ENCODE data around the gene TPSD1. TPM values are rescaled to one million over a fixed set of nuclear protein-coding genes. Genes with fewer than 3 reads are reported as not detected.
"Not testable (repeated sequence)": the region's sequence is repeated elsewhere in the genome, so short reads cannot be mapped to it uniquely, and the experiment has no call there.

The TPSD1 gene
- polyA plus RNA-seq (ENCODE audit: insufficient read length in 12 of 12), result under 1 TPM in 8 of 12 donors, not detected in 4; 0.23 to 0.70 (median 0.51) TPM
- long read RNA-seq, donor 1, result 0 reads
- long read RNA-seq, donor 2, result 0 reads
- long read RNA-seq, donor 3, result 0 reads
- long read RNA-seq, donor 4, result 0 reads
- long read RNA-seq, donor 5, result 0 reads
- long read RNA-seq, donor 6, result 0 reads
- long read RNA-seq, donor 7, result 0 reads
- long read RNA-seq, donor 8, result 0 reads
- long read RNA-seq, donor 9, result 0 reads
- long read RNA-seq, donor 10, result 0 reads
- long read RNA-seq, donor 11, result 0 reads

DNA sequence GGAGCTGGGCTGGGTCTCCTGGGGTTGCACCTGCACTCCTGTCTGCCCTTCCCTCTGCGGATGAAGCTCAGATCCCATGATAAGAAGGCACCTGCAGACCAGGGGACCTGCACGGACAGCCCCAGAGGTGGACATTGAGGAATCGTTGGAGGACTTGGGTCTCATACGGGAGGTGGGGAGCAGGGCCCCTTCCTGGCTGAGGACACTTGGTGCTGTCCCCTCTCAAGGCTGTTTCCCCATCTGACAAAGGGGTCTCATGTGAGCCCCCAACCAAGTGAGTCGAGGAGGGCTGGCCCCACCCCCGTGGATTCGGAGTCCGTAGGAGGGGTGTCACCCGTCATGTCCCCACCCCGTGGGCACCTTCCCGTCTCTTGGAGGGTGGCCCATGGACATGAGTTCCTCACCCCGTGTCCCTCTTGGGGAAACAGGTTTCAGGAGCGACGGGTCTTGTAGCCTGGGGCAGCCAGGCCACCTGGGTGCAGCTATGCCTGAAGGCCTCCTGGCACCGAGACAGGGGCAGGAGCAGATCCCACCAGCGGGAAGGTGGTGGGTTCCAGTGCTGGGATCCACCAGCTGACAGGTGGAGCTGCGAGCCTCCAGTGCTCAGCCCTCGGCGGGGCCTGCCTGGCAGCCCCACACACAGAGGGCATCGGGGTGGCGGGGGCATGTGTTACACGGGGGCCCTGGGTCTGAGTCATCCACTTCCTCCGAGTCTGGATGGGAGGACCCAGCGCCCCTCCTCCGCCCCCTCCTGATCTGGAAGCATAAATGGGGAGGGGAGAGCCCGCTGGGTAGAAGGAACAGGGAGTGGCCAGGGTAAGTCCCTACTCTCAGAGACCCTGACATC, at the start of gene TPSD1:
TSS of gene TPSD1 (plus strand) at position 794 of the 847 bp plus-strand sequence. CDS start 212 bp downstream, outside the sequence.
- DNase-seq, result not testable (repeated sequence)

GRCh38 chr16:1206326-1206725, 49.5 kb upstream of the TPSD1 start:
- no peak for DNase-seq

DNA sequence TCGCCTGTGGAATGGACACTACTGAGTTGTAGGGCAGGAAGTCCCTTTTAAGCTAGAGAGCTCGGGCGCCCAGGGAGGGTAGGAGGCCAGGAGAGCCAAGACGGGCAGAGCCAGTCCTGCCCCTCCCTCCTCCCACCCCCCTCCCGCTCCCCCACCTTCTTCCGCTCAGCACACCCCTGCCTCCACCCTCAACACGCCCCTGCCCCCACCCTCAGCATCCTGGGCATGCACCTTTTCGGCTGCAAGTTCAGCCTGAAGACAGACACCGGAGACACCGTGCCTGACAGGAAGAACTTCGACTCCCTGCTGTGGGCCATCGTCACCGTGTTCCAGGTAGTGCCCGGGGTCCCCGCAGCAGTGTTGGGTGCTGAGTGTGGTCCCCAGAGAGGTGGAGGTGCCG, 49.1 kb upstream of the TPSD1 start:
- no peak for DNase-seq

- no peak for DNase-seq
These were observed 47.5 kb upstream of the TPSD1 start for GRCh38 chr16:1208239-1208830.

- DNase-seq, result no peak
These were observed 46.8 kb upstream of the TPSD1 start for GRCh38 chr16:1209081-1209480.

- DNase-seq, result no peak
These were observed 45.4 kb upstream of the TPSD1 start for GRCh38 chr16:1210461-1210860.

GRCh38 chr16:1211451-1212268, 44.2 kb upstream of the TPSD1 start:
- DNase-seq, result no peak

GRCh38 chr16:1212616-1213194, 43.2 kb upstream of the TPSD1 start:
- DNase-seq, result no peak

- DNase-seq, result no peak
These were observed 42.6 kb upstream of the TPSD1 start for GRCh38 chr16:1213231-1213630.

DNA sequence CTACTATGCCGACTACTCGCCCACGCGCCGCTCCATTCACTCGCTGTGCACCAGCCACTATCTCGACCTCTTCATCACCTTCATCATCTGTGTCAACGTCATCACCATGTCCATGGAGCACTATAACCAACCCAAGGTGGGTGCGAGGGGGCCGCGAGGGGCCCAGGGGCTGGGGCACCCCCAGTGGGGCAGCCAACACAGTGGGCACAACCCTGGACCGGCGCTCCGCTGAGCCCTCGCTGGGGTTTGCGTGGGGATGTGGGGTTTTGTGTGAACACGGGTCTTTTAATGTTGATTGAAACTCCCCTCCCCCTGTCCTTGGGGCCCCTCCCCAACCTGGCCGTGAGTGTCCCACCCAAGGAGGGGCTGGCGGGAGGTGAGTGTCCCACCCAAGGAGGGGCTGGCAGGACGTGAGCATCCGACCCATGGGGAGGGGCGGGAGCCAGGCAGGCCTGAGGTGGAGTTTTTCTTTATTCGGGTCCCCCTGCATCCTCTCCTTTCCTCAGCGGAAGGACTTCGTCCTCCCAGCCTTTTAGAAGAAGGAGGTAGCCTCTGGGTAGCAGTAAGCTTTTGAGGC, 42.0 kb upstream of the TPSD1 start:
- DNase-seq, result no peak

DNA sequence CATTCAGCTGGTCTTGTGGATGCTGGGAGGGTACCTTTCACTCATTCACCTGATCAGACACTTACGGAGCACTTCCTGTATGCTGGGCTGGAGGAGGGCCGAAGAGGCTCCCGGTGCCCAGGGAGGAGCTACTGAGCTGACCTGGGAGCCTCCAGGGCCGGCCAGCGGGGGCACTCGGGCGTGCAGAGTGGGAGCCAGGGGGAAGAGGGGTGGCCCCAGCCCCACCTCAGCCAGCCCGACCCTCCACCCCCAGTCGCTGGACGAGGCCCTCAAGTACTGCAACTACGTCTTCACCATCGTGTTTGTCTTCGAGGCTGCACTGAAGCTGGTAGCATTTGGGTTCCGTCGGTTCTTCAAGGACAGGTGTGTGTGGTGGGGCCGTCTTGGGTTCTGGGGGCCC, 41.1 kb upstream of the TPSD1 start:
- no peak for DNase-seq

DNA sequence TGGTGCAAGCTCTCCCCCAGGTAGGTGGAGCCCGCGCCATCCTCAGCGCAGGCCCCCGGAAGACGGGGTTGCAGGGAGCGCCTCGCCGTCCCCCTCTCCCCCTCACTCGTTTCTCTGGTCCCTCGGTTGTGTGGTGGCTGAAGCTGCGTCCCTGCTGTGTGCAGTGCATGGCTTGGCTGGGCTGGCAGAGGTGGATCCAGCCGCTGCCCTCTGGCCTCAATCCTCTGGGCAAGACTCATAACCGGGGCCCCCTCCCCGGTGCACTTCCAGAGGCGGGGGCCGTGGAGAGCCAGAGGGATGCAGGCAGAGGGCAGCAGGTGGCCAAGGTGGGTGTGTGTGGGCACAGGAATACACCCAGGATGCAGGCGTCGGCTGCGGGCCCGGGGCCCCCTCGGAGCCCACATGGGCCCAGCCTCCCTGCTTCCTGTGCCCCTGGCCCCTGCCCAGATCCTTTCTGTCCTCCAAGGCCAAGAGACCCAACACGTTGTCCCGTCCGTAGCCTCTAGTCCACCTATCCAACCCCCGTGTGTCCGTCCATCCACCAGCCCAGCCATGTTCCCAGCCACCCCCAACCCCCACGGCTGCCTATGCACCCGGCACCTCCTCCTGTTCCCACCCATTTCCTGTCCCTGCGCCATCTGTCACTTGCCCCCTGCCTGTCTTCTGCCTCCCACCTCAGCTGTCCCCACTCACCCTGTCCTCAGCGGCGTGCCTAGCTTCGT, 40.1 kb upstream of the TPSD1 start:
- DNase-seq, result no peak

DNA sequence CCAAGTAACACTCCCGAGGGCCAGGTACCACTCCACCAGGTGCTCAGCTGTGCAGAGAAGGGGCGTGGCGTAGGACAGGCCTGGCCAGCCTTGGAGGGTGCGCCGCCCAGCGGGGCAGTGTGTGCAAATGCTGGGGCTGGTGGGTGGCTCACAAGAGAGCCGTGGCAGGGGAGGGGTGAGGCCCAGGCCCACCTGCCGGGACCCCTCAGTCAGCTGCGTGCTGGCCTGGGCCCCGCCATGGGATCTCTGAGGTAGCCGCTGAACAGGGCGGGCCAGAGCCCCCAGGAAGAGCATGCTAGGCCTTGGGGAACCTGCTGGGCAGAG, 39.6 kb upstream of the TPSD1 start:
- no peak for DNase-seq

GRCh38 chr16:1216681-1217400, 39.0 kb upstream of the TPSD1 start:
- DNase-seq, result no peak

GRCh38 chr16:1217526-1217925, 38.3 kb upstream of the TPSD1 start:
- no peak for DNase-seq

DNA sequence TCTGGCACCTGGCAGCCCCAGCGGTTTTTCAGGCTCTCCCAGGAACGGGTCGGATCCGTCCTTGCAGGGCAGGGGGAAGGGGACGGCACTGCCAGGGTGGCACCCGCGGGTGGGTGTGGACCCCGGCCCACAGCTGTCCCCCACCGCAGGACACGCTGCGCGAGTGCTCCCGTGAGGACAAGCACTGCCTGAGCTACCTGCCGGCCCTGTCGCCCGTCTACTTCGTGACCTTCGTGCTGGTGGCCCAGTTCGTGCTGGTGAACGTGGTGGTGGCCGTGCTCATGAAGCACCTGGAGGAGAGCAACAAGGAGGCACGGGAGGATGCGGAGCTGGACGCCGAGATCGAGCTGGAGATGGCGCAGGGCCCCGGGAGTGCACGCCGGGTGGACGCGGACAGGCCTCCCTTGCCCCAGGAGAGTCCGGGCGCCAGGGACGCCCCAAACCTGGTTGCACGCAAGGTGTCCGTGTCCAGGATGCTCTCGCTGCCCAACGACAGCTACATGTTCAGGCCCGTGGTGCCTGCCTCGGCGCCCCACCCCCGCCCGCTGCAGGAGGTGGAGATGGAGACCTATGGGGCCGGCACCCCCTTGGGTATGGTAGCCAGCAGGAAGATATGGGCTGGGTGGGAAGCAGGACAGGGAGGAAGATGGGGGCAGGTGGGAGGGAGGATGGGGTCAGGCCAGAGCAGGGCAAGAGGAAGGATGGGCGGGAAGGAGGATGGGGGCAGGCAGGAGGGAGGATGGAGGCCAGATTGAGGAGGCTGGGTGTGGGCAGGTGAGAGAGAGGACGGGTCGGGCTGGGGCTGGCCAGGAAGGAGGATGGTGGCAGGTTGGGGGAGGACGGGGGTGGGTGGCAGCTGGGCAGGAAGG, 37.6 kb upstream of the TPSD1 start:
- no peak for DNase-seq

DNA sequence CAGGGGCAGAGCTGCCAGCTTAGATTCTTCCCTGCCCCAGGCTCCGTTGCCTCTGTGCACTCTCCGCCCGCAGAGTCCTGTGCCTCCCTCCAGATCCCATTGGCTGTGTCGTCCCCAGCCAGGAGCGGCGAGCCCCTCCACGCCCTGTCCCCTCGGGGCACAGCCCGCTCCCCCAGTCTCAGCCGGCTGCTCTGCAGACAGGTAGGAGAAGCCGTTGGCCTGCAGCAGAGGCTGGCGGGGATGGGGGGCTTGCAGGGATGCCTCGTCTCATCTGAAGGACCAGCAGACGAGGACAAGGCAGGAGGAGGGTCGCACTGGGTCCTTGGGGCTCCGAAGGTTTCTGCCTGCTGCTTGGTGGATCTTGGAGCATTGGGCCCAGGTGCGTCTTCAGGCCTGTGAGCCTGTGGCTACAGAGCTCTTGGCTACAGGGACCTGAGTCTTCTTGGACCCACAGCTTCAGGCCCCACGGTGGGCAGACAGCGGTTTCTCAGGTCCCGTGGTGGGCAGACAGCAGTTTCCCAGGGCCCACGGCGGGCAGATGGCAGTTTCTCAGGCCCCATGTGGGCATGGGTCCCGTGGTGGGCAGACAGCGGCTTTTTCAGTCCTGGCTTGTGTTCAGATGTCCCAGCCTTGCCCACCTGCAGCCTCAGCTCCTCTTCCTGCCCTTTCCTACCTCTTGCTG, 36.8 kb upstream of the TPSD1 start:
- no peak for DNase-seq

DNA sequence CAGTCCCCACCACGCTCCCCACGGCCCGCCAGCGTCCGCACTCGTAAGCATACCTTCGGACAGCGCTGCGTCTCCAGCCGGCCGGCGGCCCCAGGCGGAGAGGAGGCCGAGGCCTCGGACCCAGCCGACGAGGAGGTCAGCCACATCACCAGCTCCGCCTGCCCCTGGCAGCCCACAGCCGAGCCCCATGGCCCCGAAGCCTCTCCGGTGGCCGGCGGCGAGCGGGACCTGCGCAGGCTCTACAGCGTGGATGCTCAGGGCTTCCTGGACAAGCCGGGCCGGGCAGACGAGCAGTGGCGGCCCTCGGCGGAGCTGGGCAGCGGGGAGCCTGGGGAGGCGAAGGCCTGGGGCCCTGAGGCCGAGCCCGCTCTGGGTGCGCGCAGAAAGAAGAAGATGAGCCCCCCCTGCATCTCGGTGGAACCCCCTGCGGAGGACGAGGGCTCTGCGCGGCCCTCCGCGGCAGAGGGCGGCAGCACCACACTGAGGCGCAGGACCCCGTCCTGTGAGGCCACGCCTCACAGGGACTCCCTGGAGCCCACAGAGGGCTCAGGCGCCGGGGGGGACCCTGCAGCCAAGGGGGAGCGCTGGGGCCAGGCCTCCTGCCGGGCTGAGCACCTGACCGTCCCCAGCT, 35.7 kb upstream of the TPSD1 start:
- DNase-seq, result no peak

All from muscle of arm (tissue), 14 donors.